Panc1 (cell line): ENCODE results near the gene ATL2.

ENCODE experiments used
- CTCF ChIP-seq: fragments of 450-650 bp; IDR thresholded peaks from 2 replicates; pipeline ENCODE4 v1.5.1; 2017; ENCODE audit warnings: mild to moderate bottlenecking
- POLR2AphosphoS5 ChIP-seq: IDR thresholded peaks from 2 replicates; pipeline ENCODE4 v1.6.1; 2012; ENCODE audit warnings: mild to moderate bottlenecking, low read depth, low read length, moderate library complexity
- REST ChIP-seq, 2 experiments: IDR thresholded peaks; 2 replicates each; pipeline ENCODE4 v1.6.1; 2011 to 2012; ENCODE audit warnings: low read depth in 2 of 2, control low read depth in 1 of 2, low read length in 1 of 2, mild to moderate bottlenecking in 1 of 2, moderate library complexity in 1 of 2; ENCODE audit not compliant: insufficient read depth in 1 of 2
- SIN3A ChIP-seq: IDR thresholded peaks from 2 replicates; pipeline ENCODE4 v1.6.1; 2012; ENCODE audit warnings: low read depth, mild to moderate bottlenecking, low read length, moderate library complexity, borderline replicate concordance; ENCODE audit not compliant: insufficient read depth
- TCF7L2 ChIP-seq: IDR thresholded peaks from 2 replicates; pipeline ENCODE4 v1.6.1; 2011; ENCODE audit warnings: mild to moderate bottlenecking, low read depth, low read length, inconsistent platforms

GRCh38 chr2:38296197-38296780 lies 80.8 kb downstream of the ATL2 start:
- TF ChIP-seq CTCF (no peak), POLR2AphosphoS5 (no peak), TCF7L2 (no peak), REST (IDR thresholded peaks at IDR 0.05; ENCODE audit: insufficient read depth in 1 of 2, low read depth in 2 of 2, low read length in 1 of 2) (no peak), SIN3A (no peak)
